Stimulated activated effector memory CD8-positive, alpha-beta T cell treated with anti-CD3 and anti-CD28 coated beads, Interleukin-12 subunit alpha, Interleukin-12 subunit beta, amount 100 ng/mL, for 72 hours (primary cell): ENCODE measurements around the gene CCDC80.

Experiments used
- ATAC-seq: fragments of 150-1000 bp; cut with Tn5 transposase; 2 replicates; pipeline ENCODE4 v1.10.0; 2021
- DNase-seq, 2 donors: peaks; one replicate each; pipeline ENCODE4 v3.0.0; 2021 to 2022; ENCODE audit warnings: low spot score in 2 of 2
- H3K27ac Mint-ChIP-seq: one replicate; pipeline ENCODE4 v1.8.0; 2022; ENCODE audit warnings: mild to moderate bottlenecking, mixed read lengths
- H3K36me3 Mint-ChIP-seq: one replicate; pipeline ENCODE4 v1.8.0; 2022; ENCODE audit warnings: mild to moderate bottlenecking, mixed read lengths
- H3K4me1 Mint-ChIP-seq: one replicate; pipeline ENCODE4 v1.8.0; 2022; ENCODE audit warnings: mixed read lengths
- H3K4me3 Mint-ChIP-seq: one replicate; pipeline ENCODE4 v1.8.0; 2022; ENCODE audit warnings: mild to moderate bottlenecking, mixed read lengths
- H3K9me3 Mint-ChIP-seq: one replicate; pipeline ENCODE4 v1.8.0; 2022; ENCODE audit warnings: mixed read lengths

Gene CCDC80

GRCh38 chr3:112561484-112561733 lies 79.5 kb downstream of the CCDC80 start:
- DNase-seq (no peak), ATAC-seq (peak; percentile 71)
- peaks cover 37% of the 10 kb centered on the region for H3K36me3 Mint-ChIP-seq
- peak overlapping the region; percentile 91 for H3K4me3 Mint-ChIP-seq
- H3K9me3 Mint-ChIP-seq: no peaks in the 10 kb centered on the region
- peaks cover 15% of the 10 kb centered on the region for H3K4me1 Mint-ChIP-seq
- H3K27ac Mint-ChIP-seq: peak overlapping the region; percentile 95

DNA sequence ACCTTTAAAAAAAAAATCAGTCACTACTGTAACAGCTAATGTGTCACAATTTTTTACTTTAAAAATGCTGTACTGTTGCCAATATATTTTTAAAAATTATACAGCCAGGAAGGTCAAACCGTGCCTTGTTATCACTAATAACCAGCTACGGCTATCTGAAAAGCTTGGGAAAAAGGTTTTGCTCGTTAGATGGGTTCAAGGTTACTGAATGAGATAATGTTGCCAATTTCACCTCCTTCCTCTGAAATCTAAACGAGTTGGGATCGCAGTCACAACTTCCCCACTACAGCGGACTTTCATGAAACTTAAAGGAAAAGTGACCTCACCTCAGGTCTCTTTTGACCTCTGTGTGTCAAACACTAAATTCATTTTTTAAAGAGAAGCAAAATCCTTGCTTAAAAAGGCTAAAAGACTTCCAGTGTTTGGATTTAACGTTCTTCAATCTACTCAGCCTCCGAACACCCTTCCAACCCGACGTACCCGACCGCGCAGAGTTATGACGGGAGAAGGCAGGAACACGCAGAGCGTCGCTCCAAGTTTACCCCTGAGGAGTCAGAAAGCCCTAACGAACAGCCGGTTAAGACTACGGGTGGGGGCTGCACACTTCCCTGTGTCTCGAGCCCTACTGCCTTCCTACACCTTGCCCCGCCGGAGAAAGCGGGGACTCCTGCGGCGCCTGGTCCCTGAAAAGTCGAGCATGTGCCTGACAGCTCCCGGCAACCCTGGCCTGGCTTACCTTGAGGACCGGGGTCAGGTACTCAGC lies 80.0 kb downstream of the CCDC80 start:
- ATAC-seq (peak; percentile 67), DNase-seq (peak; percentile 57 to 87)
- Mint-ChIP-seq H3K4me3 (peak overlapping the region; percentile 91), H3K9me3 (no peaks in the 10 kb centered on the region), H3K4me1 (peaks cover 17% of the 10 kb centered on the region), H3K36me3 (peaks cover 40% of the 10 kb centered on the region), H3K27ac (peak overlapping the region; percentile 95)

DNA sequence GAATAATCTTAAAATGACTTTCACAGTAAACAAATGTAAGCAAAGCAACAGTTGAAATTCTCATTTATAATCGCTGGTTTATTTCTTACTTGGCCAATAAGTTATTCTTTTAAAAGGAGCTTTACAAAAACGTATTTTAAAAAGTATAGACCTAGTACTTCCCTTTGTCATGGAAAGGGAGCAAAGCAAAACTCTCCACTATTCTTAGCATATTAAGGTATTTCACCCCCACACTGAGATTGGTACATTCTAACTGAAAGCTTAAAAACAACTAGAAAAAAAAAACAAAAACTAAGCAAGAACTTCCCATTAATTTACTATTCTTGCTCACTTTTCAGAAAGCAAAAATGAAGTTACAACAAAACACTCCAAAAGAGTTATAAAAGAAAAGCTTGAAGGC lies 80.6 kb downstream of the CCDC80 start:
- H3K36me3 Mint-ChIP-seq: peaks cover 43% of the 10 kb centered on the region

DNA sequence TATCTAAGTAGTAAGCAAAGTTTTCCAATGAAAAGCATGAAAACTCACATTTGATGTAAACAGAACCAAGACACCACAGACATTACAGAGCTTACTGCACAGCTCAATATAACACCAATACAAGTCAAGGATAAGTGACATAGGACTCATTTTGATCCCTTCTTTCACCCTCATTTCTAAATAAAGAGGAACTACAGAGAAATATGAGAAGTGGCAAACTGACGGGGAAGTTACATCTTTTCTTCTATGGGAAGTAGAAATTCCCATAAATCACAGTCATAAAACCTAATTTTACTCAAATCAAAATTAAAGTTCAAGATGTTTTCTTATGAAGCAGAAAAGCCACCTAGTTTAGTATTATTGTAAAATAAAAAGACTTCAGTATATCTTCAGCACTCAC lies 83.0 kb downstream of the CCDC80 start:
- no peak for DNase-seq
- no peak for ATAC-seq
- H3K4me1 Mint-ChIP-seq: peaks cover 31% of the 10 kb centered on the region
- H3K4me3 Mint-ChIP-seq: no peak overlapping the region
- no peaks in the 10 kb centered on the region for H3K9me3 Mint-ChIP-seq
- H3K27ac Mint-ChIP-seq: no peak overlapping the region
- peaks cover 45% of the 10 kb centered on the region for H3K36me3 Mint-ChIP-seq

More for the DNA sequence above, 80.6 kb downstream of the CCDC80 start:
- no peak for ATAC-seq
- Mint-ChIP-seq H3K9me3 (no peaks in the 10 kb centered on the region), H3K27ac (peak overlapping the region; percentile 95), H3K4me3 (peak overlapping the region; percentile 91), H3K4me1 (peaks cover 23% of the 10 kb centered on the region)
- no peak for DNase-seq

- peaks cover 31% of the 10 kb centered on the region for H3K4me1 Mint-ChIP-seq
Observed at GRCh38 chr3:112555535-112556170, 85.3 kb downstream of the CCDC80 start.

GRCh38 chr3:112550859-112551258 lies 90.1 kb downstream of the CCDC80 start:
- Mint-ChIP-seq H3K36me3 (peaks cover 72% of the 10 kb centered on the region), H3K27ac (no peak overlapping the region), H3K4me1 (peaks cover 14% of the 10 kb centered on the region), H3K4me3 (no peak overlapping the region), H3K9me3 (no peaks in the 10 kb centered on the region)
- no peak for DNase-seq
- no peak for ATAC-seq

More at GRCh38 chr3:112555535-112556170, 85.3 kb downstream of the CCDC80 start:
- ATAC-seq (peak; percentile 61), DNase-seq (no peak)
- Mint-ChIP-seq H3K36me3 (peaks cover 53% of the 10 kb centered on the region), H3K9me3 (no peaks in the 10 kb centered on the region), H3K4me3 (peak overlapping the region; percentile 32), H3K27ac (peak overlapping the region; percentile 20)
